GM10266 (cell line): ENCODE data around the gene FAM227B.

Experiments
- DNase-seq: peaks from one replicate; pipeline ENCODE4 v3.0.0; 2012; ENCODE audit errors: extremely low spot score
- CTCF ChIP-seq: IDR thresholded peaks from 2 replicates; pipeline ENCODE4 v1.5.1; 2012; ENCODE audit warnings: mild to moderate bottlenecking, low read depth; ENCODE audit not compliant: control insufficient read depth, insufficient read depth; ENCODE audit errors: missing control alignments

FAM227B gene

DNA sequence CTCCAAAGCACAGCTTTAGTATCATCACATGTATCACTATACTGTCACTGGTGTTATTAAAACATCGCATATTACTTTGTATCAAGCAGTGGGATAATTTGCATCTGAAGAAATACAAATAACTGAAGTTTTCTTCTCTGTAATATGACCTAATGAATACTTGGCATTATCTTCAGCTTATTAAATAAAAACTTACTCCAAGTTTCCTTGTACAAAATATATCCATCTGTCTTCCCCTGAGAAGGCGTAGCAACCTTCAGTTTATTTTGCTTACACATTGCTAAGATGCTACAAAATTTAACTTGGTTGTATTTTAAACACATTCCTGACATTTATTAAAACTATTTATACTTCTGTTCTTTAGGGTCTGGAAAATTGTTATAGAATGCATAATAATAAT, 183.9 kb downstream of the FAM227B start:
- TF ChIP-seq CTCF: no peak
- no peak for DNase-seq

DNA sequence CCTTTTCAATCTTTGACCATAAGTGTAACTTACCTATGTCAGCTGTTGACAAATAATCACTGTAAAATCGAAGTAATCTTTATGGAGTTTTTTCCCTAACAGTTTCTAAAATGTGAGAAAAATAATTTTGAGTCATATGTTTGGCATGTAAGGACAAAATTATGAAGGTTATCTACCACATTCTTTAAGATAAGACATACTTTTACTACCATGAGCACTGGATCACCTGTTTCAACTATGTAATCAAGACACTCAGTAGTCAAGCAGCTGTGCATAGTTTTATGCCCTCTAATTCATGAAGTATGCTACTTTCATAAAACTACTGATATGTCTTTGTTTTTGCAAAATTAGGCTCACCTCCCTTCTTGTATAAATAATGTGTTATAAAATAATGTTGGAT, 185.4 kb downstream of the FAM227B start:
- TF ChIP-seq CTCF: no peak
- no peak for DNase-seq

GRCh38 chr15:49430046-49430445, 190.6 kb downstream of the FAM227B start:
- no peak for TF ChIP-seq CTCF
- no peak for DNase-seq

- no peak for TF ChIP-seq CTCF
- no peak for DNase-seq
These were observed 192.1 kb downstream of the FAM227B start for GRCh38 chr15:49428409-49429095.

DNA sequence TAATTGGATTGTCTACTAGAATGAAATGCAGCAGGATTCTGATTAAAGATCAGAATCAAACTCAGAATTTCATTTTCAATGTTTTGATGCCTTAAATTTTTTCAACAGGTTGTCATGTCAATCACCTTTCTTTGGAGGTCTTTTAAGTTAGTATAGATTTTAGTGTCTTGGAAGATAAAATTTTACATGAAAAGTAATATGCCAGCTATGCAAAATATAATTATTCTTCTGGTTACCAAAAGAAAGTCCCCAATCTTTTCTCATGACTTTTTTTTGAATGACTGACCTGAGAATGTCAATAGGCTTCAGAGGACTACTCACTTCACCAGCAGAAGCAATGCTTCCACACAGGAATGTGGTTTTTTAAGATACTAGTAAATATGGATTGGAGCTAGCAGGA, 193.2 kb downstream of the FAM227B start:
- no peak for TF ChIP-seq CTCF

GRCh38 chr15:49424954-49425353, 195.7 kb downstream of the FAM227B start:
- no peak for DNase-seq
- TF ChIP-seq CTCF: no peak

More for the DNA sequence above, 193.2 kb downstream of the FAM227B start:
- no peak for DNase-seq

DNA sequence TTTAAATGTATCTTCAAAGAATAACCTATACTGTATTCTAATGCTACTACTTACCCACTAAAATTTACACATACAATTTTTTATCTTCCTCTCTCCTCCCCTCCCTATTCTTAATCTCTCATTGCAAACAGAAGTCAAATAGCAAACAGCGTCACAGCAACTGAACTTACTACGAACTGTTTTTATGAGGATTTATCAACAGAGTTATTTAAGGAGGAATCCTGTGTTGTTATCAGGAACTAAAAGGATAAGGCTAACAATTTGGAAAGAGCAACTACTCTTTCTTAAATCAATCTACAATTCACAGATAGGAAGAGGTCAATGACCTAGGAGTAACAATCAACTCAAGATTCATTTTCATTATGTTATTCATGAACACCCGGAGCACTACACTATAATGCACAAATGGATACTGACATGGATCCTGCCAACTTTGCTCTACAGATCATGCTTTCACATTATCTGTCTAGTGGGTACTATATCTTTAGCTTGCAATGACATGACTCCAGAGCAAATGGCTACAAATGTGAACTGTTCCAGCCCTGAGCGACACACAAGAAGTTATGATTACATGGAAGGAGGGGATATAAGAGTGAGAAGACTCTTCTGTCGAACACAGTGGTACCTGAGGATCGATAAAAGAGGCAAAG, 196.6 kb downstream of the FAM227B start:
- no peak for TF ChIP-seq CTCF

More for the DNA sequence above, 196.6 kb downstream of the FAM227B start:
- DNase-seq: no peak
